Mucosa of stomach (tissue), 1 donor: ENCODE measurements around the gene FBXL19.

Experiments used
- H3K27me3 ChIP-seq: one replicate; pipeline ENCODE4 v1.7.0; 2013; ENCODE audit warnings: mild to moderate bottlenecking, low read length; ENCODE audit not compliant: control insufficient read depth, insufficient read depth
- H3K36me3 ChIP-seq: one replicate; pipeline ENCODE4 v1.7.0; 2013; ENCODE audit warnings: low read length; ENCODE audit not compliant: control insufficient read depth, insufficient read depth
- H3K4me1 ChIP-seq: one replicate; pipeline ENCODE4 v1.7.0; 2013; ENCODE audit warnings: mild to moderate bottlenecking, low read length; ENCODE audit not compliant: control insufficient read depth, insufficient read depth
- H3K4me3 ChIP-seq: one replicate; pipeline ENCODE4 v1.7.0; 2013; ENCODE audit warnings: low read length
- H3K9ac ChIP-seq: one replicate; pipeline ENCODE4 v1.7.0; 2013; ENCODE audit warnings: mild to moderate bottlenecking, low read length, moderate library complexity
- H3K9me3 ChIP-seq: one replicate; pipeline ENCODE4 v1.7.0; 2013; ENCODE audit warnings: mild to moderate bottlenecking, low read length, moderate library complexity; ENCODE audit not compliant: control insufficient read depth
- donor health status: Pancreatic carcinoma.

FBXL19 gene

GRCh38 chr16:30944352-30944751, 21.0 kb downstream of the FBXL19 start:
- Histone ChIP-seq H3K9me3 (no peaks in the 10 kb centered on the region), H3K4me3 (no peak overlapping the region), H3K36me3 (no peaks in the 10 kb centered on the region), H3K9ac (no peak overlapping the region), H3K4me1 (peaks cover 15% of the 10 kb centered on the region), H3K27me3 (no peaks in the 10 kb centered on the region)

- Histone ChIP-seq H3K36me3 (no peaks in the 10 kb centered on the region), H3K4me1 (peaks cover 24% of the 10 kb centered on the region), H3K9me3 (no peaks in the 10 kb centered on the region), H3K27me3 (no peaks in the 10 kb centered on the region), H3K9ac (no peak overlapping the region), H3K4me3 (no peak overlapping the region)
Observed at GRCh38 chr16:30946671-30947540, 23.5 kb downstream of the FBXL19 start.

GRCh38 chr16:30947541-30947858, 24.1 kb downstream of the FBXL19 start:
- Histone ChIP-seq H3K9me3 (no peaks in the 10 kb centered on the region), H3K4me3 (no peak overlapping the region), H3K9ac (peak overlapping the region; percentile 22), H3K36me3 (no peaks in the 10 kb centered on the region), H3K27me3 (no peaks in the 10 kb centered on the region), H3K4me1 (peaks cover 18% of the 10 kb centered on the region)

- no peaks in the 10 kb centered on the region for H3K27me3 ChIP-seq
- H3K9me3 ChIP-seq: no peaks in the 10 kb centered on the region
- H3K9ac ChIP-seq: peak overlapping the region; percentile 82
- H3K4me3 ChIP-seq: peak overlapping the region; percentile 42
- H3K4me1 ChIP-seq: peaks cover 14% of the 10 kb centered on the region
- H3K36me3 ChIP-seq: no peaks in the 10 kb centered on the region
Observed at GRCh38 chr16:30947859-30948666, 24.7 kb downstream of the FBXL19 start.

GRCh38 chr16:30948667-30949649, 25.6 kb downstream of the FBXL19 start, which contains the start of gene ORAI3:
TSS of gene ORAI3 (plus strand) at chr16:30949068. CDS start at chr16:30949290, 222 bp downstream.
- peaks cover 14% of the 10 kb centered on the region for H3K4me1 ChIP-seq
- no peaks in the 10 kb centered on the region for H3K9me3 ChIP-seq
- H3K4me3 ChIP-seq: peak within 1 kb of the TSS; percentile 42
- no peaks in the 10 kb centered on the region for H3K36me3 ChIP-seq
- no peaks in the 10 kb centered on the region for H3K27me3 ChIP-seq
- H3K9ac ChIP-seq: peak within 1 kb of the TSS; percentile 82

GRCh38 chr16:30949650-30950515, 26.5 kb downstream of the FBXL19 start:
- peak overlapping the region; percentile 82 for H3K9ac ChIP-seq
- H3K27me3 ChIP-seq: no peaks in the 10 kb centered on the region
- peaks cover 14% of the 10 kb centered on the region for H3K4me1 ChIP-seq
- peak overlapping the region; percentile 42 for H3K4me3 ChIP-seq
- H3K9me3 ChIP-seq: no peaks in the 10 kb centered on the region
- no peaks in the 10 kb centered on the region for H3K36me3 ChIP-seq

GRCh38 chr16:30950516-30951065, 27.2 kb downstream of the FBXL19 start:
- Histone ChIP-seq H3K36me3 (no peaks in the 10 kb centered on the region), H3K4me3 (peak overlapping the region; percentile 42), H3K27me3 (no peaks in the 10 kb centered on the region), H3K4me1 (peaks cover 14% of the 10 kb centered on the region), H3K9me3 (no peaks in the 10 kb centered on the region), H3K9ac (peak overlapping the region; percentile 9)

GRCh38 chr16:30951193-30951592, 27.8 kb downstream of the FBXL19 start:
- Histone ChIP-seq H3K27me3 (no peaks in the 10 kb centered on the region), H3K9ac (no peak overlapping the region), H3K36me3 (no peaks in the 10 kb centered on the region), H3K9me3 (no peaks in the 10 kb centered on the region), H3K4me3 (no peak overlapping the region), H3K4me1 (peaks cover 14% of the 10 kb centered on the region)

GRCh38 chr16:30951750-30952149, 28.4 kb downstream of the FBXL19 start:
- no peaks in the 10 kb centered on the region for H3K9me3 ChIP-seq

GRCh38 chr16:30953111-30953510, 29.7 kb downstream of the FBXL19 start:
- H3K4me1 ChIP-seq: peaks cover 20% of the 10 kb centered on the region
- H3K9ac ChIP-seq: no peak overlapping the region
- H3K27me3 ChIP-seq: no peaks in the 10 kb centered on the region
- no peaks in the 10 kb centered on the region for H3K36me3 ChIP-seq
- H3K9me3 ChIP-seq: no peaks in the 10 kb centered on the region
- H3K4me3 ChIP-seq: no peak overlapping the region

More at GRCh38 chr16:30951750-30952149, 28.4 kb downstream of the FBXL19 start:
- no peaks in the 10 kb centered on the region for H3K36me3 ChIP-seq
- H3K27me3 ChIP-seq: no peaks in the 10 kb centered on the region
- H3K9ac ChIP-seq: no peak overlapping the region
- peaks cover 17% of the 10 kb centered on the region for H3K4me1 ChIP-seq
- no peak overlapping the region for H3K4me3 ChIP-seq
